Activated CD4-positive, CD25-positive, alpha-beta regulatory T cell (primary cell): ENCODE data around the gene FRMD1.

Experiments
- DNase-seq, 4 experiments: peaks; one replicate each; lab custom pipeline; 2025; lab: John Stamatoyannopoulos, UW

The FRMD1 gene

GRCh38 chr6:168004945-168005344 is 74.1 kb downstream of the FRMD1 start:
- no peak for DNase-seq

- DNase-seq: no peak
Measured at GRCh38 chr6:168004023-168004422, 75.0 kb downstream of the FRMD1 start.
